SK-N-SH (cell line): ENCODE data around the gene PPM1E. TPM values are rescaled to one million over a fixed set of nuclear protein-coding genes. Genes with fewer than 3 reads are reported as not detected.

Experiments used
- CTCF ChIA-PET: fragments of 300-600, 350-600 bp; formaldehyde crosslinking; extraction: SDS; loops from one replicate; lab custom pipeline; 2021; lab: Yijun Ruan, JAX
- POLR2A ChIA-PET: fragments of 350-600 bp; sonication (Branson Sonifier 250); formaldehyde crosslinking; extraction: SDS; loops from one replicate; lab custom pipeline; 2020; ENCODE audit warnings: antibody characterized with exemption, inconsistent platforms; lab: Yijun Ruan, JAX
- DNase-seq: peaks from one replicate; pipeline ENCODE4 v3.0.0; 2012
- H2AFZ ChIP-seq: fragments of 200-600 bp; sonication (generic); 2 replicates; pipeline ENCODE4 v1.8.1; 2016; ENCODE audit warnings: antibody characterized with exemption, mild to moderate bottlenecking, low read depth
- H3F3A ChIP-seq: fragments of 200-600 bp; sonication (generic); replicated peaks from 2 replicates; pipeline ENCODE3; 2016; ENCODE audit warnings: antibody characterized with exemption, mild to moderate bottlenecking; ENCODE audit not compliant: insufficient read depth
- H3K27ac ChIP-seq, 2 experiments: fragments of 200-500 bp in 1 of 2; fragments of 200-600 bp in 1 of 2; sonication (Bioruptor generic) in 1 of 2; sonication (generic), shearing (Covaris generic) in 1 of 2; 2 replicates each; pipeline versions ENCODE4 v1.5.1 to v1.6.1; 2014 to 2016; ENCODE audit warnings: low read depth in 2 of 2, inconsistent platforms in 1 of 2, low read length in 1 of 2, mild to moderate bottlenecking in 1 of 2, mixed read lengths in 1 of 2
- H3K27me3 ChIP-seq: fragments of 200-600 bp; sonication (generic), shearing (Covaris generic); 2 replicates; pipeline ENCODE4 v1.6.1; 2016; ENCODE audit warnings: mixed run types; ENCODE audit not compliant: insufficient read depth
- H3K36me3 ChIP-seq, 2 experiments: fragments of 200-500 bp in 1 of 2; fragments of 200-600 bp in 1 of 2; sonication (Bioruptor generic) in 1 of 2; sonication (generic) in 1 of 2; replicated peaks in 1 of 2; 2 replicates each; pipeline versions ENCODE3 to v1.5.1; 2014 to 2016; ENCODE audit warnings: low read length in 1 of 2, mild to moderate bottlenecking in 1 of 2; ENCODE audit not compliant: insufficient read depth in 2 of 2, control insufficient read depth in 1 of 2
- H3K4me1 ChIP-seq, 2 experiments: fragments of 200-500 bp in 1 of 2; fragments of 200-600 bp in 1 of 2; sonication (Bioruptor generic) in 1 of 2; sonication (generic), shearing (Covaris generic) in 1 of 2; 2 replicates each; pipeline versions ENCODE4 v1.5.1 to v1.6.1; 2014 to 2016; ENCODE audit warnings: low read depth in 1 of 2, low read length in 1 of 2, mixed run types in 1 of 2; ENCODE audit not compliant: insufficient read depth in 2 of 2, control insufficient read depth in 1 of 2
- H3K4me2 ChIP-seq: fragments of 200-600 bp; sonication (generic), shearing (Covaris generic); 2 replicates; pipeline ENCODE4 v1.6.1; 2017; ENCODE audit warnings: mixed run types
- H3K4me3 ChIP-seq, 2 experiments: fragments of 200-500 bp in 1 of 2; fragments of 200-600 bp in 1 of 2; sonication (Bioruptor generic) in 1 of 2; sonication (generic), shearing (Covaris generic) in 1 of 2; 2 replicates each; pipeline versions ENCODE4 v1.5.1 to v1.8.1; 2014 to 2016; ENCODE audit warnings: low read depth in 2 of 2, inconsistent platforms in 1 of 2, low read length in 1 of 2, mild to moderate bottlenecking in 1 of 2, mixed read lengths in 1 of 2, moderate library complexity in 1 of 2
- H3K79me2 ChIP-seq: fragments of 200-600 bp; sonication (generic); 2 replicates; pipeline ENCODE4 v1.8.1; 2017; ENCODE audit warnings: mild to moderate bottlenecking; ENCODE audit not compliant: insufficient read depth
- H3K9ac ChIP-seq: fragments of 200-600 bp; sonication (generic); 2 replicates; pipeline ENCODE4 v1.6.1; 2017; ENCODE audit warnings: mixed run types
- H3K9me2 ChIP-seq: fragments of 200-600 bp; sonication (generic); 2 replicates; pipeline ENCODE4 v1.6.1; 2017; ENCODE audit warnings: mixed run types
- H3K9me3 ChIP-seq: fragments of 200-600 bp; sonication (generic); 2 replicates; pipeline ENCODE4 v1.6.1; 2017; ENCODE audit warnings: mixed run types, mild to moderate bottlenecking, moderate library complexity
- H4K20me1 ChIP-seq: fragments of 200-600 bp; sonication (generic); 2 replicates; pipeline ENCODE4 v1.6.1; 2017; ENCODE audit warnings: mild to moderate bottlenecking, mixed run types; ENCODE audit not compliant: insufficient read depth
- CTCF ChIP-seq: fragments of 200-600 bp; sonication (generic); IDR thresholded peaks from 2 replicates; pipeline ENCODE4 v1.6.1; 2017; ENCODE audit warnings: antibody characterized with exemption, mild to moderate bottlenecking, moderate library complexity
- ELF1 ChIP-seq: IDR thresholded peaks from 2 replicates; pipeline ENCODE4 v1.4.0; 2012
- EP300 ChIP-seq, 2 experiments: IDR thresholded peaks; 2 replicates each; pipeline versions ENCODE4 v1.4.0 to v1.6.1; 2012; ENCODE audit warnings: borderline replicate concordance in 1 of 2, low read depth in 1 of 2, low read length in 1 of 2
- GATA2 ChIP-seq: sonication (generic); formaldehyde crosslinking; IDR thresholded peaks from 2 replicates; pipeline ENCODE4 v1.5.0; 2020; ENCODE audit warnings: mild to moderate bottlenecking, missing genetic modification reagents
- MXI1 ChIP-seq: IDR thresholded peaks from 2 replicates; pipeline ENCODE4 v1.6.1; 2012; ENCODE audit warnings: mild to moderate bottlenecking, low read depth, low read length, improper control_type of control experiment
- NRF1 ChIP-seq: IDR thresholded peaks from 2 replicates; pipeline ENCODE4 v1.6.1; 2012; ENCODE audit warnings: low read depth, mild to moderate bottlenecking, low read length
- POLR2AphosphoS5 ChIP-seq: IDR thresholded peaks from 2 replicates; pipeline ENCODE4 v1.6.1; 2012; ENCODE audit warnings: low read depth, low read length
- REST ChIP-seq: IDR thresholded peaks from 2 replicates; pipeline ENCODE4 v1.6.1; 2012; ENCODE audit warnings: mild to moderate bottlenecking, low read depth, low read length, moderate library complexity
- SIN3A ChIP-seq: IDR thresholded peaks from 2 replicates; pipeline ENCODE4 v1.6.1; 2012; ENCODE audit warnings: low read depth, mild to moderate bottlenecking, low read length, moderate library complexity, borderline replicate concordance
- TCF12 ChIP-seq: IDR thresholded peaks from 2 replicates; pipeline ENCODE4 v1.4.0; 2012
- WGBS: methylation state at CpG from one replicate; pipeline ENCODE4 v1.1.6; 2017; ENCODE audit warnings: low lambda C conversion rate; 5-methylcytosine and 5-hydroxymethylcytosine counted together
- polyA plus RNA-seq, 3 experiments: library from polyadenylated mRNA; depleted of rRNA; stranded (reverse); fragments of >200 nt; gene quantifications; 2 replicates each; pipeline ENCODE4 v1.2.3, GENCODE V29; 2012
- TF ChIP-seq, protein P1 (sequence below): fragments of 150-350 bp; IDR thresholded peaks from 2 replicates; pipeline ENCODE4 v1.6.1; 2016; ENCODE audit warnings: mild to moderate bottlenecking, low read depth, low read length
- TF ChIP-seq, protein P2 (sequence below): IDR thresholded peaks from 2 replicates; pipeline ENCODE4 v1.4.0; 2012; ENCODE audit warnings: low read depth, borderline replicate concordance

PPM1E gene
- polyA plus RNA-seq, 1 of the 3 experiments (the other 2 are of a cell fraction), result 0.08 TPM

DNA sequence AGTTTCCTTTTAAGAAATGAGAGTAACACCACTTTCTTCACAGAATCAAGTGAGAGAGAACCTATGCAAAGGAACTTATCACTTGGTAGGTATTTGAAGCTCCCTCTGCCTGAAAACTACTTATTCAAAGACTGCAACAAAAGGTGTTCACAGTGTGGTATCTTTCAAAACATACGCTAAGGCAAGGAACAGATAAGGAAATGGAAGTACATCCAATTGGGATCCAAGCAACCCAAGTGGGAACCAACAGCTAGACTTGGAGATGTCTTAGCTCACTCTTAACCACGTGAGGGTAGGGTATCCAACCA is 431 bp upstream of the PPM1E start:
- no peak overlapping the region for H3K9ac ChIP-seq
- peak overlapping the region; percentile 78; the same call in 1 of the 2 replicates for H2AFZ ChIP-seq
- CTCF ChIA-PET, result interaction anchor here (0.7 to 3.7 kb wide), 7 partner anchors 8 to 1758 kb away, joined by 3 to 22 read pairs (median 5); no protein-coding TSS in a partner anchor

More for the DNA sequence above, 431 bp upstream of the PPM1E start:
- Histone ChIP-seq H3K27ac (no peak overlapping the region), H3K79me2 (no peaks in the 10 kb centered on the region), H3K27me3 (peaks cover 24% of the 10 kb centered on the region), H3K9me3 (no peaks in the 10 kb centered on the region)
- TF ChIP-seq POLR2AphosphoS5 (no peak), TCF12 (no peak), NRF1 (no peak), REST (no peak), ELF1 (no peak), MXI1 (no peak), GATA2 (CRISPR knock-in tag) (no peak), EP300 (IDR thresholded peaks at IDR 0.05; ENCODE audit: borderline replicate concordance in 1 of 2, low read depth in 1 of 2, low read length in 1 of 2) (no peak), CTCF (no peak), SIN3A (no peak)
- TF ChIP-seq, protein P1, sequence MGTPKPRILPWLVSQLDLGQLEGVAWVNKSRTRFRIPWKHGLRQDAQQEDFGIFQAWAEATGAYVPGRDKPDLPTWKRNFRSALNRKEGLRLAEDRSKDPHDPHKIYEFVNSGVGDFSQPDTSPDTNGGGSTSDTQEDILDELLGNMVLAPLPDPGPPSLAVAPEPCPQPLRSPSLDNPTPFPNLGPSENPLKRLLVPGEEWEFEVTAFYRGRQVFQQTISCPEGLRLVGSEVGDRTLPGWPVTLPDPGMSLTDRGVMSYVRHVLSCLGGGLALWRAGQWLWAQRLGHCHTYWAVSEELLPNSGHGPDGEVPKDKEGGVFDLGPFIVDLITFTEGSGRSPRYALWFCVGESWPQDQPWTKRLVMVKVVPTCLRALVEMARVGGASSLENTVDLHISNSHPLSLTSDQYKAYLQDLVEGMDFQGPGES, result no peak
- TF ChIP-seq, protein P2, sequence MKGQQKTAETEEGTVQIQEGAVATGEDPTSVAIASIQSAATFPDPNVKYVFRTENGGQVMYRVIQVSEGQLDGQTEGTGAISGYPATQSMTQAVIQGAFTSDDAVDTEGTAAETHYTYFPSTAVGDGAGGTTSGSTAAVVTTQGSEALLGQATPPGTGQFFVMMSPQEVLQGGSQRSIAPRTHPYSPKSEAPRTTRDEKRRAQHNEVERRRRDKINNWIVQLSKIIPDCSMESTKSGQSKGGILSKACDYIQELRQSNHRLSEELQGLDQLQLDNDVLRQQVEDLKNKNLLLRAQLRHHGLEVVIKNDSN, result no peak
- TF ChIP-seq, all 33 proteins: peak for 0
- no peaks in the 10 kb centered on the region for H3K36me3 ChIP-seq
- WGBS, result 89% methylated on average over 2 of the region's 2 CpGs
- H3F3A ChIP-seq, result peaks cover 7% of the 10 kb centered on the region
- H3K4me3 ChIP-seq, result peak overlapping the region; percentile 74 to 78; a peak in 3 of 4 replicates
- DNase-seq, result no peak
- H3K4me2 ChIP-seq, result peak overlapping the region; percentile 96
- no peaks in the 10 kb centered on the region for H3K9me2 ChIP-seq
- H3K4me1 ChIP-seq, result peaks cover 0 to 11% of the 10 kb centered on the region in 2 experiments; a peak in 2 of 4 replicates
- H4K20me1 ChIP-seq, result no peaks in the 10 kb centered on the region
- POLR2A ChIA-PET, result interaction anchor here (0.5 to 1.4 kb wide), 4 partner anchors 8 to 236 kb away, joined by 3 to 4 read pairs (median 4); no protein-coding TSS in a partner anchor
